ENCODE results near the gene PNPO. TPM values are rescaled to one million over a fixed set of nuclear protein-coding genes. Genes with fewer than 3 reads are reported as not detected.
A peak's percentile ranks its signal among the peaks of the same experiment; 100 is the strongest.

Gene PNPO
- total RNA-seq, 1 experiment from 2014 or later: 12.3 TPM

DNA sequence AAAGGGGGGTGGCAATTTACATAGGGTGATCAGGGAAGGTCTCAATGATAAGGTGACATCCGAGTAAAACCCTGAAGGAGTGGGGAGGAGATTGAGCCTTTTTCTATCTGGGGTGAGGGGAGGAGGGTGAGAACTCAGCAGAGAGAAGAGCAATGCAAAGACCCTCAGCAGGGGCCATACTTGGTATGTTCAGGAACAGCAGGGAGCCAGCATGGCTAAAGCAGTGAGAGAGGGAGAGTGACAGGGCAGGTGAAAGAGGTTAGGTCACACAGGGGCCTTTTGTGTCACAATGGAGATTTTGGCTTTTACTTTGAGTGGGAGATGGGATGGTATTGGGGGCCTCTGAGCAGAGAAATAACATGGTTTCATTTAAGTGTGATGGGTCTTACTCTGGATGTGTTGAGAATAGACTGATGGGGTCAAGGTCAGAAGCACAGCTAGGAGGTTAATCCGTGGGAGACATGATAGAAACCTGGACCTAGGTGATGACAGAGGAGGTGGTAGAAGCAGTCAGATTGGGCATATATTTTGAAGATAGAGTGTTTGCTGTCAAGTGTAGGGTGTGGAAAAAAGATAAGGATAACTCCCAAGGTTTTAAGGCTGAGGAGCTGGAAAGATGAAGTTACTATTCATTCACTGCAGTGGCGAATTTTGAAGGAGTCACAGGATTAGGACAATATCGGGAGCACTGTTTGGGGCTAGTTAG, 39.2 kb upstream of the PNPO start:
- Histone ChIP-seq H3K4me3 (ENCODE audit: low read depth, low read length, poor library complexity, severe bottlenecking) (no peak overlapping the region), H3K4me1 (ENCODE audit: insufficient read depth, low read length, poor library complexity, severe bottlenecking) (no peaks in the 10 kb centered on the region), H3K36me3 (ENCODE audit: insufficient read depth, low read length, poor library complexity, severe bottlenecking) (no peaks in the 10 kb centered on the region), H3K27ac (ENCODE audit: low read depth, low read length, poor library complexity, severe bottlenecking) (no peak overlapping the region), H3K27me3 (replicated peaks; ENCODE audit: insufficient read depth, low read depth, low read length, poor library complexity) (no peaks in the 10 kb centered on the region), H3K9me3 (ENCODE audit: low read depth, low read length, poor library complexity, severe bottlenecking) (no peaks in the 10 kb centered on the region)
- no peak for TF ChIP-seq EZH2 (IDR thresholded peaks at IDR 0.05; ENCODE audit: borderline replicate concordance, low read depth, low read length, poor library complexity, severe bottlenecking)
- TF ChIP-seq, protein P1, sequence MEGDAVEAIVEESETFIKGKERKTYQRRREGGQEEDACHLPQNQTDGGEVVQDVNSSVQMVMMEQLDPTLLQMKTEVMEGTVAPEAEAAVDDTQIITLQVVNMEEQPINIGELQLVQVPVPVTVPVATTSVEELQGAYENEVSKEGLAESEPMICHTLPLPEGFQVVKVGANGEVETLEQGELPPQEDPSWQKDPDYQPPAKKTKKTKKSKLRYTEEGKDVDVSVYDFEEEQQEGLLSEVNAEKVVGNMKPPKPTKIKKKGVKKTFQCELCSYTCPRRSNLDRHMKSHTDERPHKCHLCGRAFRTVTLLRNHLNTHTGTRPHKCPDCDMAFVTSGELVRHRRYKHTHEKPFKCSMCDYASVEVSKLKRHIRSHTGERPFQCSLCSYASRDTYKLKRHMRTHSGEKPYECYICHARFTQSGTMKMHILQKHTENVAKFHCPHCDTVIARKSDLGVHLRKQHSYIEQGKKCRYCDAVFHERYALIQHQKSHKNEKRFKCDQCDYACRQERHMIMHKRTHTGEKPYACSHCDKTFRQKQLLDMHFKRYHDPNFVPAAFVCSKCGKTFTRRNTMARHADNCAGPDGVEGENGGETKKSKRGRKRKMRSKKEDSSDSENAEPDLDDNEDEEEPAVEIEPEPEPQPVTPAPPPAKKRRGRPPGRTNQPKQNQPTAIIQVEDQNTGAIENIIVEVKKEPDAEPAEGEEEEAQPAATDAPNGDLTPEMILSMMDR (conservative IDR thresholded peaks at IDR 0.05; ENCODE audit: low read depth, low read length): no peak
- CTCF ChIA-PET: no interaction called here
- intact Hi-C loops (cut with micrococcal nuclease; ENCODE audit: unreplicated experiment): no loop called here
- no peak for DNase-seq (ENCODE audit: low spot score)
- POLR2A ChIA-PET (ENCODE audit: low non-redundant PET): no interaction called here
- BruUV-seq (replicated peaks): no TSS peak

DNA sequence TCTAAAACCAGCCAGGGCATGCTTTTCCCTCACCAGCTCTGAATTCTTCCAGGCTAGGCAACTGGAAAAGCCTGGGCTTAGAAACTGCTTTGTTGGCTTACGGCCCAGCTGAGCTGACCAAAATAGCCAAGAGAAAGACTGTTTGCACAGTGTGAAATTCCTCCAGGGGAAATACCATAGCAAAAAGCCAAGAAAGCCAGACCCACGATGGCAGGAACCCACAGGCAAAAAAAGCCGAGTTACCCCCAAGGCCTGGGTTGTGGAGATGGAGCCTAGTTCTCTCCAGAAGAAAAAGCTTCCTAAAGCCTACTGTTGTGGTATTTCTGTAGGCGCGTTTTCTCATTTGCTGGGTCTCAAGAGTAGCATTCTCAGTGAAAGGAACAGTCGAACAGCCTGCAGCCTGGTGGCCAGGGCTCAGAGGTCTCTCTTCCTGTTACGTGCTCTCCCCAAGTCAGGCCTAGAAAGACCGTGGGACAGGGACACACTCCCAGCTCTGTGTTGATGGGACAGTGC, 36.1 kb upstream of the PNPO start:
- ChIA-PET POLR2A (ENCODE audit: low non-redundant PET) (no interaction called here), CTCF (no interaction called here)
- peak overlapping the region; percentile 48 for H3K27ac ChIP-seq (ENCODE audit: low read depth, low read length, poor library complexity, severe bottlenecking)
- BruUV-seq (replicated peaks): no TSS peak
- DNase-seq (ENCODE audit: low spot score): no peak
- no peaks in the 10 kb centered on the region for H3K27me3 ChIP-seq (replicated peaks; ENCODE audit: insufficient read depth, low read depth, low read length, poor library complexity)
- no peaks in the 10 kb centered on the region for H3K36me3 ChIP-seq (ENCODE audit: insufficient read depth, low read length, poor library complexity, severe bottlenecking)
- no peaks in the 10 kb centered on the region for H3K4me1 ChIP-seq (ENCODE audit: insufficient read depth, low read length, poor library complexity, severe bottlenecking)
- H3K4me3 ChIP-seq (ENCODE audit: low read depth, low read length, poor library complexity, severe bottlenecking): no peak overlapping the region
- intact Hi-C loops (cut with micrococcal nuclease; ENCODE audit: unreplicated experiment): no loop called here
- TF ChIP-seq, protein P1 (conservative IDR thresholded peaks at IDR 0.05; ENCODE audit: low read depth, low read length): no peak
- no peak for TF ChIP-seq EZH2 (IDR thresholded peaks at IDR 0.05; ENCODE audit: borderline replicate concordance, low read depth, low read length, poor library complexity, severe bottlenecking)
- H3K9me3 ChIP-seq (ENCODE audit: low read depth, low read length, poor library complexity, severe bottlenecking): no peaks in the 10 kb centered on the region

DNA sequence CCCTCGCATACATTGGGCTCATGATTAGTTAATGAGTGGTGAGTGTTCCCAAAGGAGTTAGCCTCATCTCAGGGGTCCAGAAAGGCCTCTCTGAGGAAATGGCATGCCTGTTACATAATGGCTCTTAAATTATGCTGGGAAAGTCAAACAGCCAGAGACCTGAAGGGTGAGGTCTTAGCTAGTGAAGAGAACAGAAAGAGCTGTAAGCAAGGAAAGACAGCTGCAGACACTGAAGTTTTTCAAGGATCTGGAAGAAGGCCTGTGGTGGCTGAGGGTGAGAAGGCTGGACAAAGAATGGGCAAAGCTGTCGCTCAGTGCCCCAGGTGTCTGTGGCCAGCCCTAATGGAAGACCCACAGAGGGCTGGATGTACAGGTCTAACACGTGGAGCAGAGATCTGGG, 34.9 kb upstream of the PNPO start:
- TF ChIP-seq, protein P1 (conservative IDR thresholded peaks at IDR 0.05; ENCODE audit: low read depth, low read length): no peak
- no peak for TF ChIP-seq EZH2 (IDR thresholded peaks at IDR 0.05; ENCODE audit: borderline replicate concordance, low read depth, low read length, poor library complexity, severe bottlenecking)
- Histone ChIP-seq H3K4me1 (ENCODE audit: insufficient read depth, low read length, poor library complexity, severe bottlenecking) (no peaks in the 10 kb centered on the region), H3K36me3 (ENCODE audit: insufficient read depth, low read length, poor library complexity, severe bottlenecking) (no peaks in the 10 kb centered on the region), H3K4me3 (ENCODE audit: low read depth, low read length, poor library complexity, severe bottlenecking) (no peak overlapping the region), H3K9me3 (ENCODE audit: low read depth, low read length, poor library complexity, severe bottlenecking) (no peaks in the 10 kb centered on the region), H3K27ac (ENCODE audit: low read depth, low read length, poor library complexity, severe bottlenecking) (no peak overlapping the region), H3K27me3 (replicated peaks; ENCODE audit: insufficient read depth, low read depth, low read length, poor library complexity) (no peaks in the 10 kb centered on the region)
- intact Hi-C loops (cut with micrococcal nuclease; ENCODE audit: unreplicated experiment): no loop called here
- BruUV-seq (replicated peaks): no TSS peak
- ChIA-PET CTCF (no interaction called here), POLR2A (ENCODE audit: low non-redundant PET) (no interaction called here)
- no peak for DNase-seq (ENCODE audit: low spot score)
